Thyroid gland (tissue), 4 donors: ENCODE measurements around the gene HIVEP2. TPM values are rescaled to one million over a fixed set of nuclear protein-coding genes. Genes with fewer than 3 reads are reported as not detected.
A peak's percentile ranks its signal among the peaks of the same experiment; 100 is the strongest.

Experiments
- DNase-seq, 2 donors: peaks; one replicate each; pipeline ENCODE4 v3.0.0-alpha.2; 2019
- H3K27ac ChIP-seq, 3 donors: fragments of 200-600 bp; sonication (generic); 1 replicate in 2 of 3; 2 replicates in 1 of 3; pipeline ENCODE4 v1.5.1; 2016 to 2019; ENCODE audit warnings: mild to moderate bottlenecking in 1 of 3, moderate library complexity in 1 of 3
- H3K27me3 ChIP-seq: fragments of 200-600 bp; sonication (generic); one replicate; pipeline ENCODE4 v1.5.1; 2019
- H3K36me3 ChIP-seq, 2 donors: fragments of 200-600 bp; sonication (generic); one replicate each; pipeline ENCODE4 v1.5.1; 2016 to 2019
- H3K4me1 ChIP-seq, 2 donors: fragments of 200-600 bp; sonication (generic); one replicate each; pipeline ENCODE4 v1.5.1; 2017 to 2019
- H3K4me3 ChIP-seq, 3 donors: fragments of 200-600 bp; sonication (generic); replicated peaks in 1 of 3; 1 replicate in 2 of 3; 2 replicates in 1 of 3; pipeline ENCODE4 v1.5.1; 2016; ENCODE audit warnings: mild to moderate bottlenecking in 1 of 3
- H3K9me3 ChIP-seq: fragments of 200-600 bp; sonication (generic); one replicate; pipeline ENCODE4 v1.5.1; 2017
- POLR2A ChIP-seq, 2 donors: fragments of 450-650 bp; IDR thresholded peaks; one replicate each; pipeline ENCODE4 v1.6.1; 2017; ENCODE audit warnings: antibody characterized with exemption in 2 of 2, mild to moderate bottlenecking in 2 of 2, moderate library complexity in 1 of 2
- WGBS, 2 donors: methylation state at CpG; one replicate each; pipeline ENCODE4 v1.1.5; 2017; 5-methylcytosine and 5-hydroxymethylcytosine counted together
- intact Hi-C: fragments of 100-400 bp; cut with DNase I; formaldehyde crosslinking; loops from one replicate; pipeline ENCODE4 v1.15.1; 2023
- total RNA-seq, 4 donors: library from RNA; depleted of rRNA; stranded (reverse); fragments of >200 nt; gene quantifications; one replicate each; pipeline ENCODE4 v1.2.3, GENCODE V29; 2016
- TF ChIP-seq, protein P1 (sequence below), 6 experiments: fragments of 200-600 bp in 3 of 6; fragments of 450-650 bp in 3 of 6; sonication (generic) in 3 of 6; IDR thresholded peaks; one replicate each; pipeline ENCODE4 v1.5.1; 2016 to 2019; ENCODE audit warnings: antibody characterized with exemption in 6 of 6, mild to moderate bottlenecking in 2 of 6, inconsistent platforms in 1 of 6, moderate library complexity in 1 of 6

Gene HIVEP2
- total RNA-seq, 4 donors from 2014 or later: 23.3 to 41.8 (median 26.4) TPM

DNA sequence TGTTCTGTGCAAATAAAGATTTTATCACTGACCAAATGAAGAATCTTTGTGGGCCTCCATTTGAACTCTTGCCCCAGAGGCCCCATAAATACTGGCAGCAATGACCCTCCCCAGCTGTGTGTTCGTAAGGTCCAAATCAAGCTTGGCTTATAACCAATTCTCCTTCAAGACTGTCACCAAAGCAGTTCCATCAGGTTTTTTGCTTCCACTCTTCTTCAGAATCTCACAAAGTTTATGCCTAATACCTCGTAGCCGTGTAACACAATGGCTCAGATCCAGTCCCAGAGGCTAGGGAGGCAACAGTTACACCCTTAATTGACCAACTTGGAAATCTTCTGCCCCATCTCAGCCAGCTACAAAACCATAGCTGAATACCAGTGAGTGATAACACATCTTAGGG is 120.5 kb downstream of the HIVEP2 start:
- peaks cover 30 to 35% of the 10 kb centered on the region in 2 donors for H3K4me1 ChIP-seq
- no peak for DNase-seq
- no peaks in the 10 kb centered on the region for H3K27me3 ChIP-seq
- TF ChIP-seq, protein P1, sequence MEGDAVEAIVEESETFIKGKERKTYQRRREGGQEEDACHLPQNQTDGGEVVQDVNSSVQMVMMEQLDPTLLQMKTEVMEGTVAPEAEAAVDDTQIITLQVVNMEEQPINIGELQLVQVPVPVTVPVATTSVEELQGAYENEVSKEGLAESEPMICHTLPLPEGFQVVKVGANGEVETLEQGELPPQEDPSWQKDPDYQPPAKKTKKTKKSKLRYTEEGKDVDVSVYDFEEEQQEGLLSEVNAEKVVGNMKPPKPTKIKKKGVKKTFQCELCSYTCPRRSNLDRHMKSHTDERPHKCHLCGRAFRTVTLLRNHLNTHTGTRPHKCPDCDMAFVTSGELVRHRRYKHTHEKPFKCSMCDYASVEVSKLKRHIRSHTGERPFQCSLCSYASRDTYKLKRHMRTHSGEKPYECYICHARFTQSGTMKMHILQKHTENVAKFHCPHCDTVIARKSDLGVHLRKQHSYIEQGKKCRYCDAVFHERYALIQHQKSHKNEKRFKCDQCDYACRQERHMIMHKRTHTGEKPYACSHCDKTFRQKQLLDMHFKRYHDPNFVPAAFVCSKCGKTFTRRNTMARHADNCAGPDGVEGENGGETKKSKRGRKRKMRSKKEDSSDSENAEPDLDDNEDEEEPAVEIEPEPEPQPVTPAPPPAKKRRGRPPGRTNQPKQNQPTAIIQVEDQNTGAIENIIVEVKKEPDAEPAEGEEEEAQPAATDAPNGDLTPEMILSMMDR (IDR thresholded peaks at IDR 0.05): no peak
- no peaks in the 10 kb centered on the region for H3K9me3 ChIP-seq
- H3K27ac ChIP-seq: no peak overlapping the region
- intact Hi-C loops: no loop called here
- H3K4me3 ChIP-seq: no peak overlapping the region
- no peaks in the 10 kb centered on the region for H3K36me3 ChIP-seq
- 31 to 52% methylated on average over 3 of the region's 3 CpGs for WGBS, 2 donors

DNA sequence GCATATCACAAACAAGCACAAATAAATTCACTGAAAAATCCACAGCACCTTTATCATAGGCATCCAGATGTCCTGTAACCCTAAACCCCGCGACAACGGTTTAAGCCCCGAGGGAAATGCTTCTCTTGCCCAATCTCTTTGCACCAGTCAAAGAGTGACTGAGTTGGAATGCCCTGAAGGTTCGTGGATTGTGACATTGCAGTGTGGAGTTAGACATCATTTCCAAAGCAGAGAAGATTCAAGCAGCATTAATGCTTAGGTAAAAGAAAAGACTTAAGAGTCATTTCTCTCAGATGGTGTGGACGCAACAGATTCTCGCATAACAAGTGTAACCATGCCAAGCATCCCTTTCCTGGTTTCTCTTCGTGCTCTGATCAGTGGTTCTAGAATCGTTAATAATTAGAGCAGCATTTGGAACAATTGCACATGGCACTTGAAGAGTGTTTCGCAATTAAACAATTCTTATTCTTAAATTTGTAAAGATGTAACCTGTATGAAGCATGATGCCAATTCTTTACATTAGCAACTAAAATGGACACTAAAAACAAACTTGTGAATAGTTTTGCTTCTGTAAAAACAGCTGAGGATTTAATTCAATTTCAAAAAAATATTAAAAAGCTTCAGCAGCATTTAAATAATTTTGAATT is 121.6 kb downstream of the HIVEP2 start:
- Histone ChIP-seq H3K27me3 (no peaks in the 10 kb centered on the region), H3K9me3 (no peaks in the 10 kb centered on the region), H3K4me1 (peaks cover 30 to 36% of the 10 kb centered on the region in 2 donors), H3K4me3 (no peak overlapping the region), H3K27ac (no peak overlapping the region), H3K36me3 (no peaks in the 10 kb centered on the region)
- TF ChIP-seq, protein P1 (IDR thresholded peaks at IDR 0.05): no peak
- no peak for TF ChIP-seq POLR2A (IDR thresholded peaks at IDR 0.05)
- DNase-seq: no peak
- WGBS, 2 donors: 85 to 94% methylated on average over 10 of the region's 10 CpGs
- intact Hi-C loops: no loop called here

DNA sequence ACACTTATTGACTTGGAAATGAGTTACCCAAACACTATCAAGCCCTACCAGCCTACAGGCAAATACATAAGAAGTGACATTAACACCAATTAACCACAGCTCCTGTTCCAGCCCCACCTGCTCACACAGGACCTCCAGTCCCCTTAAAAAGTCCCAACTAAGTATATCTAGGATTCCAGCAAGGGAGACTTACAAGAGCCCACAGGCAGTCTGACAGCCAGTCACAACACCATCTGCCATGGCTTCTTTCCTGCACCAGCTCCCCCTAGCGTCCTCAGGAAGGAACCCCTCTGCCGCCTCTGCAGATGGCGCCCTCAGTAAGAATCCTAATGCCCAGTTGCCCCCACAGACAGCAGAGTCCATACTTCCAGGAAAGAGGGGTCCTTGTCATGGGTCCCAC is 122.1 kb downstream of the HIVEP2 start:
- intact Hi-C loops: no loop called here
- WGBS, 2 donors: 67 to 71% methylated on average over 3 of the region's 3 CpGs

DNA sequence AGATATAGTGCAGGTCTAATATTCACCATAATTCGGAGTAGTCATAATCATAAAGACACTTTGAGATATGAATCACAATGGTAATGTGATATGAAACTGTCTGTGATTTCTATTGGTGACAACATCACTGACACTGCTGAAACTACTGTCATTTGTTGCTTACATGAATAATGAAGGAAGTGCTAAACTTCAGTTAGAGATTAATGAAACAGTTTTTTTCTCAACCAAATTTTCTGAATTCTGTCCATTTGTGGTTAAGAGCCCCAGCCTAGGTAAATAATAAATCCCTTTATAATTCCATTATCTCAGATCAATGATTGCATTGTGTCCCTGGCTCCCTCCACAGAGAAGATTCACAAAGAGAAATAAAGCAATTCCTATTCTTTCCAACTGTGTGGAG is 122.6 kb downstream of the HIVEP2 start:
- intact Hi-C loops: no loop called here
- no peaks in the 10 kb centered on the region for H3K9me3 ChIP-seq
- 91 to 93% methylated on average over 1 of the region's 1 CpG for WGBS, 2 donors
- no peak overlapping the region for H3K27ac ChIP-seq
- TF ChIP-seq POLR2A (IDR thresholded peaks at IDR 0.05): no peak
- TF ChIP-seq, protein P1 (IDR thresholded peaks at IDR 0.05): no peak
- no peaks in the 10 kb centered on the region for H3K36me3 ChIP-seq
- H3K4me3 ChIP-seq: no peak overlapping the region
- no peak for DNase-seq
- H3K4me1 ChIP-seq: peaks cover 20 to 26% of the 10 kb centered on the region in 2 donors
- H3K27me3 ChIP-seq: no peaks in the 10 kb centered on the region

More for the DNA sequence above, 122.1 kb downstream of the HIVEP2 start:
- Histone ChIP-seq H3K4me1 (peaks cover 24 to 30% of the 10 kb centered on the region in 2 donors), H3K4me3 (no peak overlapping the region), H3K36me3 (no peaks in the 10 kb centered on the region), H3K27me3 (no peaks in the 10 kb centered on the region), H3K27ac (no peak overlapping the region), H3K9me3 (no peaks in the 10 kb centered on the region)
- no peak for DNase-seq
- TF ChIP-seq, protein P1 (IDR thresholded peaks at IDR 0.05): no peak
- TF ChIP-seq POLR2A (IDR thresholded peaks at IDR 0.05): no peak

DNA sequence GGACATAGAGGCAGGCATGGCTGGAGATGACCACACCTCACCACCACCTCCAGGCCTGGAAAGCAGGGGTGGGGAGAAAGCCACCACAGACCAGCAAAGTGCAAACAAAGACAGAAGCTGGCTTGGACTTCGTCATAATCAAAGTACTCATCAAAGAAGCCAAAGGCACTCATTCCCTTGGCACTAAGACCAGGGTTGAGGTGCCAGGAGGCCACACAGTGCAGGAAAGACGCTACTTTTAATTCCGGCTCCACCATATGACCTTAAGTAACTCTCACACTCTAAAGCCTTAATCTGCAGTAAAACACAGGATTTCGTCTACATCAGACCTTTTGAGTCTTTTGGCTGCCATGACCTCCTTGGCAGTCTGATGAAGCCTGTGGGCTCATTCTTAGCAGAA is 123.1 kb downstream of the HIVEP2 start:
- DNase-seq: peak; percentile 51 to 65
- Histone ChIP-seq H3K9me3 (no peaks in the 10 kb centered on the region), H3K27me3 (no peaks in the 10 kb centered on the region), H3K4me3 (no peak overlapping the region), H3K4me1 (peaks cover 17 to 26% of the 10 kb centered on the region in 2 donors), H3K27ac (no peak overlapping the region), H3K36me3 (no peaks in the 10 kb centered on the region)
- no peak for TF ChIP-seq POLR2A (IDR thresholded peaks at IDR 0.05)
- TF ChIP-seq, protein P1 (IDR thresholded peaks at IDR 0.05): no peak
- intact Hi-C loops: no loop called here
- WGBS, 2 donors: 6 to 33% methylated on average over 4 of the region's 4 CpGs
